Measurements from ENCODE around the gene TBCB. TPM values are rescaled to one million over a fixed set of nuclear protein-coding genes. Genes with fewer than 3 reads are reported as not detected.

TBCB gene
- polyA plus RNA-seq, 1 of the 3 experiments (the other 2 are of a cell fraction): 712 TPM

DNA sequence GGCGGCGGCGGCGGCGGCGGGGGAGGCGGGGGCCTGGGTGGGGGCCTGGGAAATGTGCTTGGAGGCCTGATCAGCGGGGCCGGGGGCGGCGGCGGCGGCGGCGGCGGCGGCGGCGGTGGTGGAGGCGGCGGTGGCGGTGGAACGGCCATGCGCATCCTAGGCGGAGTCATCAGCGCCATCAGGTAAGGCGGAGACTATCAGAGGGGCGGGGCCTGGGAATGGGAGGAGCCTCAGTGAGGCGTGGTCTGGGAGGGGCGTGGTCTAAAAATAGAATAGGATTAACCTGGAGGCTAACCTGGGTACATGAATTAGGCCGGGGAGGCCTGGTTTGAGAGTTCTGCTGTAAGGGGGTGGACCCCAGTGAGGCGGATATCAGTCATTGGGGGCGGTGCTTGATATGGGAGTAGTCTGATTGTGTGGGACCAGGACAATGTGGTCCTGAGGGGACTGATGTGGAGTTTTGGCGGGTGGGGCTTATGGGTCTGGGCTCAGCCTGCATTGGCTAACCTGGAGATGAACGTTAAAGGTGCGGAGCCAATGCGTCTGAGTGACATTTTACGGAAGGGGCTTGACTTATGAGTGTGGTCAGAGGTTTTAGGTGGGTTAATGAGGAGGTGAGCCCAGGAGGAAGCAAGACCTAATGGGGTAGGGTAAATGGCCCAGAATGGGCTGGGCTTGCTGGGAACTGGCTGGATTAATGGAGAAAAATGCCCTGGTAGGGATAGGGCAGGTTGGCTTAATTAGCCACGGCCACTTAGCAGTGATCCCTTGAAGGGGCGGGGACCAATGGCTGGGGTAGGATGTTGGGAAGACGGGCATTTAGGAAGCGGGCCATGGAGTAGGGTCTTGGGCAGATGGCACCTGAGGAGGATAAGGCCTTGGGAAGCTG, 26.0 kb downstream of the TBCB start (continued):
- peak; percentile 27 for TF ChIP-seq MXI1 (IDR thresholded peaks at IDR 0.05; ENCODE audit: low read depth, low read length)
- peak; percentile 62 for TF ChIP-seq NRF1 (IDR thresholded peaks at IDR 0.05; ENCODE audit: low read depth, low read length)

DNA sequence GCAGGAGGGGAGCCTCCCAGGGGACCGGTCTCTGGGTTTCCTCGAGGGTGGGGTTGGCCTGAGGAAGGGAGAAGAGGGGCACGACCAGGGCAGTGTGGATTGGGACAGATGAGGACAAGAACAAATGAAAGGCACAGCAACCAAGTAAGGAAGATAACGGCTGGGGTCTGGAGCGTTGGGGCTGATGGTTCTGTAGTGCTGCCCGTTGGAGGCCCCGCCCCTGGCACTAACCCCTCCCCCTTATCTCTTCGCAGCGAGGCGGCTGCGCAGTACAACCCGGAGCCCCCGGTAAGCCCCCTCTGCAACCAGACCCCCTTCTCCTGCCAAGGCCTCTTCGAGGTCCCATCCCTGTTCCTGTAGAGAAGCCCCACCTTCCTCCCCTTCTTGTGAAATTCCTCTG, 26.8 kb downstream of the TBCB start:
- 93% methylated on average over 14 of the region's 14 CpGs for WGBS (ENCODE audit: low lambda C conversion rate)
- H3K27me3 ChIP-seq (ENCODE audit: insufficient read depth): no peaks in the 10 kb centered on the region
- ChIA-PET CTCF (interaction anchor here (1.1 to 1.2 kb wide), 2 partner anchors 28 to 187 kb away, joined by 3 to 4 read pairs; no protein-coding TSS in a partner anchor), POLR2A (no interaction called here)
- H3K27ac ChIP-seq (ENCODE audit: low read depth in 2 of 2, low read length in 1 of 2): no peak overlapping the region
- H3K9ac ChIP-seq: no peak overlapping the region
- no peaks in the 10 kb centered on the region for H3K9me3 ChIP-seq
- no peak for TF ChIP-seq YY1 (IDR thresholded peaks at IDR 0.05; ENCODE audit: low read depth)
- no peak for TF ChIP-seq SIN3A (IDR thresholded peaks at IDR 0.05; ENCODE audit: borderline replicate concordance, low read depth, low read length)
- TF ChIP-seq ELF1 (IDR thresholded peaks at IDR 0.05): no peak
- no peak for TF ChIP-seq FOSL2 (IDR thresholded peaks at IDR 0.05; ENCODE audit: borderline replicate concordance, low read depth)
- peaks cover 38 to 49% of the 10 kb centered on the region in 2 experiments for H3K36me3 ChIP-seq (replicated peaks in 1 of 2; ENCODE audit: control insufficient read depth in 1 of 2, insufficient read depth in 2 of 2, low read length in 1 of 2)
- no peak overlapping the region for H2AFZ ChIP-seq (ENCODE audit: low read depth)
- H3K9me2 ChIP-seq: no peaks in the 10 kb centered on the region
- H4K20me1 ChIP-seq (ENCODE audit: insufficient read depth): peaks cover 37% of the 10 kb centered on the region
- H3K79me2 ChIP-seq (ENCODE audit: insufficient read depth): peaks cover 36% of the 10 kb centered on the region
- peak overlapping the region; percentile 80 to 90; a peak in 2 of 4 replicates for H3K4me3 ChIP-seq (ENCODE audit: low read depth in 2 of 2, low read length in 1 of 2)
- peaks cover 8 to 9% of the 10 kb centered on the region in 2 experiments; a peak in 3 of 4 replicates for H3K4me1 ChIP-seq (ENCODE audit: control insufficient read depth in 1 of 2, insufficient read depth in 2 of 2, low read depth in 1 of 2, low read length in 1 of 2)
- DNase-seq: no peak
- peak overlapping the region; percentile 80 for H3K4me2 ChIP-seq
- peaks cover 21% of the 10 kb centered on the region for H3F3A ChIP-seq (replicated peaks; ENCODE audit: insufficient read depth)

DNA sequence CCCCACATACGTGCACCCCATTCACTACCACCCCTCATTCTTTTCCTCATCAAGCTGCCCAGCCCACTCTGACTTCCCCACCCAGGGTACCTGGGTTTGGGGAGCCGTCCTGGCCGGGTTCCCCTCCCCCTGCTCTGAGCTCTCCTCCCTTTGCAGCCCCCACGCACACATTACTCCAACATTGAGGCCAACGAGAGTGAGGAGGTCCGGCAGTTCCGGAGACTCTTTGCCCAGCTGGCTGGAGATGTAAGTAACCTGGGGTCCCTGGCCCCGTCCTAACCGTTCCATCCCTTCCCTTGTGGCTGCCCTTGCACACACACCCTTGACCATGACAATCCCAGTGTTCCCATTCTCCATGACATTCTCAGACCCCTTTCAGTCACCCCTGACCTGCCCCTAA, 27.2 kb downstream of the TBCB start:
- no peak for TF ChIP-seq ELF1 (IDR thresholded peaks at IDR 0.05)
- TF ChIP-seq, protein P1, sequence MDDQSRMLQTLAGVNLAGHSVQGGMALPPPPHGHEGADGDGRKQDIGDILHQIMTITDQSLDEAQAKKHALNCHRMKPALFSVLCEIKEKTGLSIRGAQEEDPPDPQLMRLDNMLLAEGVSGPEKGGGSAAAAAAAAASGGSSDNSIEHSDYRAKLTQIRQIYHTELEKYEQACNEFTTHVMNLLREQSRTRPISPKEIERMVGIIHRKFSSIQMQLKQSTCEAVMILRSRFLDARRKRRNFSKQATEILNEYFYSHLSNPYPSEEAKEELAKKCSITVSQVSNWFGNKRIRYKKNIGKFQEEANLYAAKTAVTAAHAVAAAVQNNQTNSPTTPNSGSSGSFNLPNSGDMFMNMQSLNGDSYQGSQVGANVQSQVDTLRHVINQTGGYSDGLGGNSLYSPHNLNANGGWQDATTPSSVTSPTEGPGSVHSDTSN (IDR thresholded peaks at IDR 0.05): no peak
- TF ChIP-seq RXRA (IDR thresholded peaks at IDR 0.05; ENCODE audit: borderline replicate concordance, low read depth): no peak
- TF ChIP-seq, protein P2, sequence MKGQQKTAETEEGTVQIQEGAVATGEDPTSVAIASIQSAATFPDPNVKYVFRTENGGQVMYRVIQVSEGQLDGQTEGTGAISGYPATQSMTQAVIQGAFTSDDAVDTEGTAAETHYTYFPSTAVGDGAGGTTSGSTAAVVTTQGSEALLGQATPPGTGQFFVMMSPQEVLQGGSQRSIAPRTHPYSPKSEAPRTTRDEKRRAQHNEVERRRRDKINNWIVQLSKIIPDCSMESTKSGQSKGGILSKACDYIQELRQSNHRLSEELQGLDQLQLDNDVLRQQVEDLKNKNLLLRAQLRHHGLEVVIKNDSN (IDR thresholded peaks at IDR 0.05; ENCODE audit: borderline replicate concordance, low read depth): no peak
- TF ChIP-seq NFIC (IDR thresholded peaks at IDR 0.05; ENCODE audit: borderline replicate concordance): no peak
- TF ChIP-seq, protein P3, sequence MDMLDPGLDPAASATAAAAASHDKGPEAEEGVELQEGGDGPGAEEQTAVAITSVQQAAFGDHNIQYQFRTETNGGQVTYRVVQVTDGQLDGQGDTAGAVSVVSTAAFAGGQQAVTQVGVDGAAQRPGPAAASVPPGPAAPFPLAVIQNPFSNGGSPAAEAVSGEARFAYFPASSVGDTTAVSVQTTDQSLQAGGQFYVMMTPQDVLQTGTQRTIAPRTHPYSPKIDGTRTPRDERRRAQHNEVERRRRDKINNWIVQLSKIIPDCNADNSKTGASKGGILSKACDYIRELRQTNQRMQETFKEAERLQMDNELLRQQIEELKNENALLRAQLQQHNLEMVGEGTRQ (IDR thresholded peaks at IDR 0.05; ENCODE audit: borderline replicate concordance, low read depth, low read length): no peak
- TF ChIP-seq RCOR1 (IDR thresholded peaks at IDR 0.05; ENCODE audit: low read length): no peak
- no peak for TF ChIP-seq GATA2 (CRISPR knock-in tag; IDR thresholded peaks at IDR 0.05)
- no peak for TF ChIP-seq RAD21 (IDR thresholded peaks at IDR 0.05; ENCODE audit: low read length)
- TF ChIP-seq SIN3A (IDR thresholded peaks at IDR 0.05; ENCODE audit: borderline replicate concordance, low read depth, low read length): no peak
- Histone ChIP-seq H3K27me3 (ENCODE audit: insufficient read depth) (no peaks in the 10 kb centered on the region), H3K4me3 (ENCODE audit: low read depth in 2 of 2, low read length in 1 of 2) (no peak overlapping the region), H3K4me1 (ENCODE audit: control insufficient read depth in 1 of 2, insufficient read depth in 2 of 2, low read depth in 1 of 2, low read length in 1 of 2) (peaks cover 8% of the 10 kb centered on the region in 2 experiments; a peak in 3 of 4 replicates), H3K79me2 (ENCODE audit: insufficient read depth) (peaks cover 40% of the 10 kb centered on the region), H3F3A (replicated peaks; ENCODE audit: insufficient read depth) (peaks cover 17% of the 10 kb centered on the region), H3K9ac (no peak overlapping the region), H3K27ac (ENCODE audit: low read depth in 2 of 2, low read length in 1 of 2) (no peak overlapping the region), H3K9me3 (no peaks in the 10 kb centered on the region), H2AFZ (ENCODE audit: low read depth) (no peak overlapping the region), H4K20me1 (ENCODE audit: insufficient read depth) (peaks cover 38% of the 10 kb centered on the region), H3K36me3 (replicated peaks in 1 of 2; ENCODE audit: control insufficient read depth in 1 of 2, insufficient read depth in 2 of 2, low read length in 1 of 2) (peaks cover 40 to 53% of the 10 kb centered on the region in 2 experiments), H3K9me2 (no peaks in the 10 kb centered on the region), H3K4me2 (no peak overlapping the region)
- POLR2A ChIA-PET: no interaction called here
- no peak for DNase-seq
- 95% methylated on average over 9 of the region's 9 CpGs for WGBS (ENCODE audit: low lambda C conversion rate)
- CTCF ChIA-PET: interaction anchor here (1.1 to 1.2 kb wide), 2 partner anchors 27 to 188 kb away, joined by 3 to 4 read pairs; no protein-coding TSS in a partner anchor
